SW 1271 (cell line): ENCODE results near the gene EFCC1.

Experiments
- DNase-seq, 2 experiments: peaks; one replicate each; lab custom pipeline; 2025; lab: John Stamatoyannopoulos, UW

The EFCC1 gene

GRCh38 chr3:129014793-129015345, 13.8 kb downstream of the EFCC1 start:
- no peak for DNase-seq

- no peak for DNase-seq
Measured at GRCh38 chr3:129015388-129016105, 14.4 kb downstream of the EFCC1 start.

DNA sequence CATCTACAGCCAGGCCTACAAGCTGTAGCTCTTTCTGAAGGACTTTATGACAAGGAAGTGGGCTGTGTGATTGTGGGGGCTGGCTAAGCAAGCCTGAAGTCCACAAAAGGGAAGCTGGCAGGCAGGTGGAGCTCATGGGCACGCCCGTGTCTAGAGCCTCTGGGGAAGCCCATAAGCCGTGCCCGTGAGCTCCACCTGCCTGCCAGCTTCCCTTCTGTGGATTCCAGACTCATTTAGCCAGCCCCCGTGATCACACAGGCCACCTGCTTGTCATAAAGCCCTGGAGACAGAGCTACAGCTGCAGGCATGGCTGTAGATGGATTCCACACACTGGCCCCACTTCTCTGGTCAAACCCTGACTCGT, 15.2 kb downstream of the EFCC1 start:
- DNase-seq: no peak

DNA sequence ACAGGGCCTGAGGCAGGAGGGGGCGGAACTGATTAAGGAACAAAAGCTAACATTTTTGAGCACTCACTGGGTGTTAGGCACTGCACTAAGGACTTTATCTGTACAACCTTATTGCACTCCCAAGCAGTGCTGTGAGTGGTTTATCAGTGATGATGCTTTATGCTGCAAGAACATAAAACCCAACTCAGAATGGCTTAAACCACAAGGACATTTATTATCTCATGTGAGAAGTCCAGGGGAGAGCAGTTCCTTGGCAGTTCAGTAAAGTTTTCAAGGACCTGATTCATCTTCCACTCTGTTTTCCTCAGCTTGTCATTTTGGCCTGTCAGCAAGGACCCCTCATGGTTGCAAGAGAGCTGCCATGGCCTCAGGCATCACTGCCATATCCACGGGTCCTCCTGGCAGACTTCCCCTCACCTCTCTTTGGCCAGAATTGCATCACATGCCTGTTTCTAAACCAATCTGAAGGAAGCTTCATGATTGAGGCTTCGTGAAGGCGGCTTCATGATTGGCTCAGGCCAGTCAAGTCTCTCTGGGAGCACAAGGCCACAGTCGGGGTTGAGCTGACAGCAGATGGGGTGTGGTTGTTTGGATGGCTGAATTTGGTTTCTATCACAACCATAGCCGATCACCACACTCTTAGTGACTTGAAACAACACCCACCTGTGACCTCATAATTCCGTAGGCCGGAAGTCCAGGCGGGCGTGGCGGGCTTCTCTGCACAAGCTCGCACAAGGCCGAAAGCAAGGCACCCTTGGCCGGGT, 15.8 kb downstream of the EFCC1 start:
- no peak for DNase-seq

DNA sequence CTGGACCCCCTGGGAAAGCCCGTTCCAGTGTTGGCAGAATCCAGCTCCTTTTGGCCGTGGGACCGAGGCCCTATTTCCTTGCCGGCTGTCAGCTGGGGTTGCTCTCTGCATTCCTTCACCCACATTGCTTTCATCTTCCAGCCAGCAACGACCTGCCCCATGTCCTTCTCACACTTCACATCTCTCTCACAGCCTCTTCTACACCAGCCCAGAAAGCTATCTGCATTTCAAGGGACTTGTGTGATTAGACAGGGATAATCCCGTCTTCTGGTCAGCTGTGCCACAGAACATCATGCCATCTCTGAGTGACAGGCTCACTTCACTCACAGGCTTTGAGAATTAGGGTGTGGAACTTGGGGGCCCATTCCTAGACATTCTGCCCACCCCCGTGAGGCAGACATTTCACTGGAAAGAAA, 16.4 kb downstream of the EFCC1 start:
- DNase-seq: no peak

DNA sequence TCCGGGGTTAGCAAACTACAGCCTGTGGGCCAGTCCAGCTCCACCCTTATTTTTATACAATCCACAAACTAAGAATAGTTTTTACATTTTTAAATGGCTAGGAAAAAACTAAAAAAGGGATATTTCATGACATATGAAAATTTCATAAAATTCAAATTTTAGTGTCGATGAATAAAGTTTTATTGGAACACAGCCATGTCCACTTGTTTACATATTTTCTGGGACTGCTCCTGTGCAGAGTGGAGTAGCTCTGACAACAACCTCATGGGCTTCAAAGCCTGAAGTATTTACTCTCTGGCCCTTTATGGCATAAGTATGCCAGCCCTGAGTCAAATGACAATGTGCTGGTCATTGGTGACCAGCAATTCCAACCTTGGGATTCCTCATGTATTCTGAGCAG, 17.2 kb downstream of the EFCC1 start:
- DNase-seq: no peak

- DNase-seq: no peak
Measured at GRCh38 chr3:129018751-129019150, 17.6 kb downstream of the EFCC1 start.

GRCh38 chr3:129019266-129019665, 18.2 kb downstream of the EFCC1 start:
- no peak for DNase-seq

DNA sequence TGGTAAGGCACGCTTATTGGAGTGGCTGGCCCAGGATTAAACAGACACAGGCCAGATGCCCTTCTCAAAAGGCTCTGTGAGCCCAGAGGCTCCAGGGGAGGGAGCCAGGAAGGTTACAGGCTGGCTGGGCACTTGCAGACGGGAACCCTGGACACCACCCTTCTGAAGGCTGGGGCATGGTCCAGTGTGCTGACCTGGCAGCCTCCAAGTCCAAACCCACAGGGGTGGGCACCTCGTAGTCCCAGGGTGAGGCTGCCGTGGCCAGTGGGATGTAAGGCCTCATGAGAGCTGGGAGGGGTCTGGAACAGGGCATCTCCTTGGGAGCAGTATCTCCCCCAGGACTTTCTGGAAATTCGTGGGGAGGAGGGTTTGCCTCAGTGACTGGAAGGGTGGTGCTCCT, 19.6 kb downstream of the EFCC1 start:
- DNase-seq: no peak

- DNase-seq: no peak
Measured at GRCh38 chr3:129021140-129021551, 20.0 kb downstream of the EFCC1 start.

DNA sequence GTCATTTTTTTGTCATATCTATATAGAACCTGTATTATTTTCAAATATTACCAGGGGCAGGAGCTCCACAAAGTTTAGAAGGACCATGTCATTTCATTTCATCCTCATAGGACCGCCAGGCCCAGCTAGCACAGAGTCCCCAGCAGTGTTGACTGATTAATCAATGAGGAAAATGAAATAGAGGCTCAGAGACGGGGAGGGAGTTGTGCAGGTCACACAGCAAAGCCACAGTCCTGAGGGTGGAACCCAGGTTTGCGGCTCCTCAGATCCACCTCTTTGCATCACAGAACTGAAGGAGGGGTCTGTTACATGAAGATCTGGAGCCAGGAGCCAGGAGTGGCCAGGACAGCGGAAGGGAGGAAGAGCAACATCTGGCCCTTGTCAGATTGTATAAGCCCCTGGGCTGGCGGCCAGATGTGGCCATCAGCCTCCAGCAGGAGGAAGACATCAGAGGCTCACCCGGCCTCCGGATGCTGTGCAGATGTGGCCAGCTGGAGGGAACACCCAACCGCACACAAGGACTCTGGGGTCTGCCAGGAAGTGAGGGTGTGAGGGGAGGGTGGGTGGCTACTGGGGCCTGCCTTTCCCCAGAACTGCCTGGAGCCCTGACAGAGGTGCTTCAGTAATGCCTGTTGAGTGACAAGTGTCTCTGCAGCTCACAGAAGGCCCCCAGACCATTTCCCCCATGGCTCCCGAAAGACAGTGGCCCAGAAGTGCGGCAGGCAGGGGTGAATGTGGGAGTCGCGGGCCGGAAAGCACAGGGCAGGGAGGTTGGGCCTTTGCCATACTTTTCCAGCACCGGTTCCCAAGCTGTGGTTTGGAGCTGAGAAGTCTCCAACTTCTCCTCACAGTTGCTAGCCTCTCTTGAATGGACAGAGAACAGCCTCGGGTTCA, 21.3 kb downstream of the EFCC1 start:
- DNase-seq: no peak

DNA sequence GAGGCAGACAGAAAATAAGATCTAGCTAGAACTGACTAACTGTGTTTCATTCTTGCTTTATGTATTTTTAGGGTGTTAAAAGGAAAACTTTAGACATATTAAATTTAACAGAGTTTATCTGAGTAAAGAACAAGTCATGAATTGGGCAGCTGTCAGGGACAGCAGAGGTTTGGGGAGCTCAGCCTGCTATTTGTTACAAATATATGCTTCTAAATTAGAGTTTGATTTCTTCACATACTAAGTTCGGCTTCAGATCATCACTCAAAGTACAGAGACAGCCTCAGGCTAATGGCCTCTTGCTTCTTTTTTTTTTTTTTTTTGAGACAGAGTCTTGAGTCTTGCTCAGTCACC, 21.9 kb downstream of the EFCC1 start:
- no peak for DNase-seq

GRCh38 chr3:129023909-129024308, 22.8 kb downstream of the EFCC1 start:
- DNase-seq: peak; percentile 17 to 39

DNA sequence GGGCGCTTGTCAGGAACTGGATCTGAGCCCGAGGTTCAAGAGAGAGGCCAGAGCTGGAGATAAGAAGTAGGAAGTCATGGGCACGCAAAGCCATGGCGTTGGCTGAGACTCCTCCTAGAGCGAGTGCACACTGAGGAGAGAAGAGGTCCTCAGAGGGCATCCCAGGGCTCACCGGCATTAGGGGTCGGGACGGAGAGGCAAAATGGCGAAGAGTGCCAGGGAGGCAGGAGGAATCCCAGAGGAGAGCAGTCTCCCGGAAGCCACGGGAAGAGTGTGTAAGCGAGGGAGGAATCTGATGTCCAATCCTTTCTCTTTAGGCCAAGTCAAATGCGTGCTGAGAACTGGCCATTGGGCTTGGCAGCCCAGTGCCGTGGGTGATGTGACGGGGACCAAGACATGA, 24.0 kb downstream of the EFCC1 start:
- DNase-seq: no peak

DNA sequence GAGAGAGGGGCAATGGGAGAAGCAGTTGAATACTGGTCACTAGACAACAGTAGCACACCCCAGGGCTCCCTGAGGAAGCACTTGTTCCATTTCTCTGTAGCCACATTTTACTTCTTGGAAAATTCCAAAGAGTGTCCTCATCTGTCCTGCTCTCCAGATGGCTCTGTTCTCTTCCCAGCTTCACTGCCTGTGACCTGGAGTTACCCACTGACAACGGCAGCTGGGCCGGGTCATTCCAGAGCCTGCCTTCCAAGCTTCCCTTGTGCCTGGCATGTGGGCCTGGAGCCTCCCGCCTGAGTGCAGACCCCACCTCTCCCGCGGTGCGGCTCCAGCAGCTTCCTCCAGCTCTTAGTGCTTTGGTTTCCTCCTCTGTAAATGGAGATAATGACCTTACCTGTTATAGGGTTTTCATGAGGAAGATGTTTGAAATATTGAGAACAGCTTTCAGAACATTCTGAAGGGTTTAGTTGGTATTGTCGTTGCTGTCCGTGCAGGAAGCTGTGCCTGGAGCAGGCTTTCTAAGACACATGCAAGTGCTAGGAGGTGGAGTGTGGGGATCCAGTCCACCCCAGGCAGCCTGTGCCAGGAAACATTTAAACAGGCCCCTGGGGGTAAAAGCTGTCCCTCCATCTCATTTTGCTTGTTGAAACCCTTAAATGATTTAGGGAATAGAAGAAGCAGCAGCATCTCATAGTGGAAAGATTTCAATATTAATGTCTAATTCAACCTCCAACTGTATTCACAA, 24.8 kb downstream of the EFCC1 start:
- DNase-seq: no peak

GRCh38 chr3:129026728-129027543, 25.8 kb downstream of the EFCC1 start:
- DNase-seq: peak; percentile 43 to 75

DNA sequence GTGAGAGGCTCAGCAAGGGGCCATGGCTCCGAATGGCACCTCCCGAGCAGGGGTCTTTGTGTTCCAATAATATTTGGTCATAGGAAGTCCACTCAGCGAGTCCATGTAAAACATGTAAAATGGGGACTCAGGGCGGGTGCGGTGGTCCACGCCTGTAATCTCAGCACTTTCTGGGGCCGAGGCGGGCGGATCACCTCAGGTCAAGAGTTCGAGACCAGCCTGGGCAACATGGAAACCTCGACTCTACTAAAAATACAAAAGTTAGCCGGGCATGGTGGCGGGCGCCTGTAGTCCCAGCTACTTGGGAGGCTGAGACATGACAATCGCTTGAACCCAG, 26.4 kb downstream of the EFCC1 start:
- no peak for DNase-seq

DNA sequence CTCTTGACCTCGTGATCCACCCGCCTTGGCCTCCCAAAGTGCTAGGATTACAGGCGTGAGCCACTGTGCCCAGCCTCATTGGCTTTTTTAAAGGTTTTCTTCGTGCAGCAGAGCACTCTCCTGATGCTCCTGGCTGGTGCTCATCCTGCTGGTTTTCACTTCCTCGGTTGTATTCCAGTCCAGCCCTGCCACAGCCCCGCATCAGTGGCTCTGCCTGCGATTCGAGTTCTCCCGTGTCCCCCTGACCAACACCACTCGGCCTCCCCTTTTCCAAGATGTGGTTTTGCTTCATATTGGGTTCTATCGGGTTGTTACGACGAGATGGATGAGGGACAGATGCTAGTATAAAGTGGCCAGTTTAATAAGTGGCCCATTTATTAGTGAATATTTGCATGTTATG, 27.8 kb downstream of the EFCC1 start:
- no peak for DNase-seq

GRCh38 chr3:129030611-129031010, 29.5 kb downstream of the EFCC1 start:
- no peak for DNase-seq

GRCh38 chr3:129031476-129032215, 30.5 kb downstream of the EFCC1 start:
- no peak for DNase-seq
